H1 (cell line): ENCODE results near the gene COL6A2. TPM values are rescaled to one million over a fixed set of nuclear protein-coding genes. Genes with fewer than 3 reads are reported as not detected.

Experiments
- GABPA ChIP-seq: IDR thresholded peaks from 2 replicates; pipeline ENCODE4 v1.6.1; 2011; ENCODE audit warnings: mild to moderate bottlenecking, low read length, moderate library complexity, borderline replicate concordance; ENCODE audit not compliant: insufficient read depth
- SAP30 ChIP-seq: fragments of 300-600 bp; sonication (generic); IDR thresholded peaks from 2 replicates; pipeline ENCODE4 v1.7.1; 2012; ENCODE audit warnings: low read length, moderate library complexity, mild to moderate bottlenecking, inconsistent platforms; ENCODE audit not compliant: insufficient read depth, insufficient replicate concordance
- SIN3A ChIP-seq, 2 experiments: IDR thresholded peaks in 1 of 2; conservative IDR thresholded peaks in 1 of 2; 2 replicates each; pipeline ENCODE4 v1.6.1; 2011 to 2012; ENCODE audit warnings: low read length in 2 of 2, improper control_type of control experiment in 1 of 2, low read depth in 1 of 2, mild to moderate bottlenecking in 1 of 2
- polyA plus RNA-seq, 7 experiments: library from polyadenylated mRNA; depleted of rRNA in 3 of 7; stranded (reverse) in 5 of 7; unstranded in 2 of 7; fragments of >200 nt in 5 of 7; fragments of 200-250 nt in 2 of 7; gene quantifications; 1 replicate in 5 of 7; 2 replicates in 1 of 7; 4 replicates in 1 of 7; pipeline versions ENCODE4 v1.2.1 to v1.2.3, GENCODE V29; 2011 to 2013; ENCODE audit warnings: missing spikeins in 2 of 7, mixed read lengths in 2 of 7
- total RNA-seq: library from RNA; stranded (reverse); fragmentation: NEBNext Ultra II Directional; extraction: Animal tissue kit (Norgen Biotek cat#: 25700); gene quantifications from 2 replicates; pipeline ENCODE4 v1.2.1, GENCODE V29; 2021

The COL6A2 gene
- total and polyA plus RNA-seq, 2 of the 8 experiments (the other 6 are each of a cell fraction or from before 2014, with no cell fraction given): 60.1 to 62.7 TPM

DNA sequence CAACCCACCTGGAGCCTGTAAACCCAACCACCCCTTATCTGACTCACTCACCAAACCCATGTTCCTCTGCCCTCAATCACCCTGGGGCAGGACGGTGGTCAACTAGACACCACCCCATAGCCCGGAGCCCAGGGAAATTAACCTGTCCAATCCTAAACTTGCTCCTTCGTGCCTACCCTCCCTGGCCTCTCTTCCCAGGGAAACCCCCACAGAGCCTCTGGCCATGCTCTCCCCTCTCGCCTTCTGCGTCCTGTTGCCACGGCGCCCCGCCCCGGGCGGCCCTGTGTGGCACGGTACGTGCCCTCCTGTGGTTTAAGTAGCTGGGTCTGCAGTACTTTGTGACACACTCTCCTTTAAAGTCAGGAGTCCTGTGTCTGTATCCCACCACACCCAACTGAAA is 61.5 kb downstream of the COL6A2 start (continued):
- TF ChIP-seq GABPA: no peak
- no peak for TF ChIP-seq SIN3A (conservative IDR thresholded peaks at IDR 0.05 in 1 of 2, IDR thresholded peaks at IDR 0.05 in 1 of 2; ENCODE audit: low read depth in 1 of 2, low read length in 2 of 2)
- no peak for TF ChIP-seq SAP30
